SW 1271 (cell line): ENCODE data around the gene NPB.

ENCODE experiments used
- DNase-seq, 2 experiments: peaks; one replicate each; lab custom pipeline; 2025; lab: John Stamatoyannopoulos, UW

Gene NPB

GRCh38 chr17:81869221-81870130 lies 32.6 kb upstream of the NPB start:
- peak in 1 of 2 experiments; percentile 42 for DNase-seq

DNA sequence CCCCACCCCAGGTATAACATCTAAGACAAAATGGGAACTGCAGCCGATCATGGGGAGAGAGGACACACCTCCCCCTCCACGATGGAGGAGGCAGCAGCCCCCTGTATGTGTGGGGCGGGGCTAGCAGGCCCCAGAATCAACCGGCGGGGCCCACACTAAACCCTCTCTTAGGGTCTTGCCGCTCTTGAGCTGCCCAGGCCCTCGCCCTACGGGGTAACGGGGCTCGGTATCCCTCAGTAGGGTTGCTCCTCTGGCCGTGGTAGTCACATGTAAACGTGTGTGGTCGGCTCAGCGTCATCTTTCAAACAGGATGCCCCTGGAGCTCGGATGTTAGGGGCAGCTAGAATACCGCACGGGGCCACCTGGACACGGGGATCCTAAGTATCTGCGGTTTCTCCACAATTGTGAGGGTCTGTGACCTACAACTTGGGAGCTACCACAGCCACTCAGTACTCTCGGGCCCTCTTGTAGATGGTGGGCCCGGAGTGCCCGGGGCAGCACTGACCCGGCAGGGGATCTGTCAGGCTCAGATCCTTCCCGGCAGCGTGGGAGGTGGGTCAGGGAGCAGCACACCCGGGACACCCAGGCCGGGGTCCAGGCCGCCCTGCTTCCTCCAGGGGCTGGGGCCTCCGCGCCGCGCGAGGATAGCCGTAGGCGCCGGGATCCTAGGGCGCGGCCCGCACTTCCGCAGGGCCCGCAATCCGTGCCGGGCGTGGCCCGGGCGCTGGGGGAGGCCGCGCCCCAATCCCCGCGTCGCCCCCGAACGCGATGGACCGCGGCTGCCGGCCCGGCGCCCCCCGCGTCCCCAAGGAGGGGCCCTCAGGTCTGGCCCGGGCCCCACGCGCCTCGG lies 31.7 kb upstream of the NPB start:
- peak in 1 of 2 experiments; percentile 53 for DNase-seq

GRCh38 chr17:81870981-81871386 lies 31.1 kb upstream of the NPB start, which contains the start of gene ARHGDIA:
TSS of gene ARHGDIA (minus strand) at chr17:81871337. CDS start at chr17:81869930, 1,407 bp downstream.
- DNase-seq = no peak

GRCh38 chr17:81871387-81872230 lies 30.4 kb upstream of the NPB start:
- DNase-seq = peak; percentile 46 to 78

GRCh38 chr17:81877569-81877968 lies 24.5 kb upstream of the NPB start:
- no peak for DNase-seq

- no peak for DNase-seq
These were observed 23.7 kb upstream of the NPB start for GRCh38 chr17:81878294-81878693.

DNA sequence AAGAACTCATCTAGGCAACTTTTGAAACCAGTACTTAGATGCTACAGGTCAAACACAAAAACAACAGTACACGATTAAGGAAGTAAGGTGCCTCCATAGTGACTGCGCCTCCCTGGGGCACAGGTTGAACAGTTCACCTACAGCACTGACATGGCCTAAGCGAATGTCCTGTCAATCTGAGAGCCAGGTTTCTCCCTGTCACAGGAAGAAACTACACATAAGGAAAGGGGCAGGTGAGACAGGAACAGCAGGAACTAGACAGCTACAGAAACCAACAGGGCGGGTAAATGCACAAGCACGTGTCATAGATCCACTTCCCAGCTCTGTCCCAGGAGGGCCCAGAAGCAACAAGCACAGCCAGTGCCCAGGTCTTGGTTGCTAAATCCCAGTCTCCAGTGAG lies 22.9 kb upstream of the NPB start:
- no peak for DNase-seq

DNA sequence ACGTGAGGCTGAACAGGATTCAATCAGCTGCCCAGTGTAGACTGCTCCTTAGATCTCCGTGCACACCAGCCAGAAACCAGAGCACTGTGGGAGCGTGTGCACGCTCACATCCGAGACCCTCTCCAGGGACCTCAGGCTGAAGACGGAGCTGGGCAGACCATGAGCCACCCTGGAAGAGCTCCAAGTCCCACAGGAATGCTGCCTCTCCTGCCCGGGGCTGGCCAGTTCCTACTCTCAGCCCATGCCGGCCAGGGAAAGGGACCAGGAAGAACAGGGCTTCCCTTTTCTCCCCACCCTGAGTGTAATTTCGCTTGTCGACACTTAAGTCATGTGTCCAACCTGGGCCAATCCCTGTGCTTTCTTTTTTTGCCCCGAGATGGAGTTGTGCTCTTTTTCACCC lies 17.5 kb upstream of the NPB start:
- no peak for DNase-seq

- no peak for DNase-seq
These were observed 17.1 kb upstream of the NPB start for GRCh38 chr17:81884968-81885367.

DNA sequence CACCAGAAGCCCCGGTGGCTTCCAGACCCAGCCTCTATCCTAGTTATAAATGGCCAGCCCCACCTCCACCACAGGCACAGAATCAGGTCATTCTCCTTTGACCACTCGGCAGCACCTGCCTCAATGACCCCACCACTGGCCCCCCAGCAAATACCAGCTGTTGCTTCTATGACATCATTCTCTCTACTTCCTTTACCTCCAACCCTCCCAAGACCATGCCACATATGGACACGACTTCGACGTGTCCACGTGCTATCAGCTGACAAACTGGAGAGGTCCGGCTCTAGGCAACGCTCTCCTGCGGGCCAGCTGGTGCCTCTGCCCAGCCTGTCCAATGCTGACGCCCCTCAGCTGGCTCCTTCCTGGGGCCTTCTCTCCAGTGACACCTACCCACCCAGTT lies 16.6 kb upstream of the NPB start:
- DNase-seq = no peak

DNA sequence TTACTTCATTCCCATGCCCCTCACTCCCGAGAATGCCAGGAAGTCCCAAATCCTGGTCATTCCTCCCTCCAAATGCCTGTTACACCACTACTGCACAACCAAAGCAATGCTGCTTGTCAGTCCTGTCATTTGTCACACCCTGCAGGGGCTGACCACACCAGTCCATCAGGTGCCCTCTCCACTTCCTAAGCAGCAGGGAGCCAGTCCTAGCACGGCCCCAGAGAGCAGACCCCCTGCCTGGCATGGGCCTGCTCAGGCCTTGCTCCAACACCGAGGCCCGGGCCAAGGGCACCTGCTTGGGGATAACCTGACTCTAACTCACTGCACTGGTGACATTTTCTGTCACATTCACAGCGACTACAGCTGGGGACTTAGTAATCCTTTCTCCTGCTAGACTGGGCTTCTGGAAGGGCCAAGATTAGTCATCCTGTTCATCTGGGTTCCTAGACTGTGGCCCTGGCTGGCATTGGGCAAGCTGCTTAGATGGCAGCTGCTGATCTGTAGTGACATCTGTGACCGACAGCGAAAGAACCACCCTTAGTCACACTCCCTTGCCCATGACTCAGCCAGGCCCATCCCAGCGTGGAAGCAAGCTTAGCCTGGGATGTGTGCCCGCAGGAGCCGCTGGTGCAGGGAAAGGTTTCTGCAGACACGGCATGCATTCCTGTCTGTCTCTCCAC lies 16.0 kb upstream of the NPB start:
- peak; percentile 37 to 41 for DNase-seq

DNA sequence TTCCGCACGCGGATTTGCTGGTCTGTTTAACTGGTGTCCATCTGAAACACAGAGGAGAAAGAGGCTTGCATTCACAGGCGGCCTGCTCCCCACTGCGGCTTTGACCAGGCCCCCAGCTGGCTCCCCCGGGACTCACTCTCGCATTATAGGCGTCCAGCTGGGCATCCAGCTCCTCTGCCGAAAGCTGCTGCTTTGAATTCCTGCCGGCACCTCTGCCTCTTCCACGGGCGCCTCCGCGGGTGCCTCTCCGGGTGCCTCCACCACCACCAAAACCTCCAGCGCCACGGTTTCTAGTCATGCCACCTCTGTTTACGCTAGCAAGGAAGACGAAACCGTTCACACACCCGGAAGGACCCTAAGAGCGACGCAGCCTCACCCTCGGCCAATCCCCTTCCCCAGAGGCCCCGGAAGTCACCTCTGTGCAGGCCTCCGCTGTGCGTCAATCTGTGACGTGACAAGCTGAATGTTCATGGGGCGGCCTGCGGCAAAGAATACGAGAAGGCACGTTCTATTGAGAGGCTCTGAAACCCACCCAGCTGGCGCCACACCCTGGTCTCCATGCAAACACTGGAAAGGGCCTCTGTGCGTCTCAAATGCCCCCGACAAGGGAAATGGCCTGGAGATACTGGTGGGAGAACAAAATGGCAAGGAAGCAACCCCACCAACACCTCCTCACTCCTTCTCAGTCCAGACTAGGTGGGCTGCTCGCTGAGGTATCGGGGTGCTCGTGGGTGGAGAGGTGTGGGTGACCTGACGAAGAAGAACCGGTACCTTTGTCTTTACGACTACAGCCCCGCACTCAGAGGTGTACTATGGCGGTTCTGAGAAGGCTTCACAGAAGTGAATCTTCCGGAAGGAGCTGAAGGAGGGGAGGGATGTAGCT lies 13.7 kb upstream of the NPB start:
- no peak for DNase-seq

DNA sequence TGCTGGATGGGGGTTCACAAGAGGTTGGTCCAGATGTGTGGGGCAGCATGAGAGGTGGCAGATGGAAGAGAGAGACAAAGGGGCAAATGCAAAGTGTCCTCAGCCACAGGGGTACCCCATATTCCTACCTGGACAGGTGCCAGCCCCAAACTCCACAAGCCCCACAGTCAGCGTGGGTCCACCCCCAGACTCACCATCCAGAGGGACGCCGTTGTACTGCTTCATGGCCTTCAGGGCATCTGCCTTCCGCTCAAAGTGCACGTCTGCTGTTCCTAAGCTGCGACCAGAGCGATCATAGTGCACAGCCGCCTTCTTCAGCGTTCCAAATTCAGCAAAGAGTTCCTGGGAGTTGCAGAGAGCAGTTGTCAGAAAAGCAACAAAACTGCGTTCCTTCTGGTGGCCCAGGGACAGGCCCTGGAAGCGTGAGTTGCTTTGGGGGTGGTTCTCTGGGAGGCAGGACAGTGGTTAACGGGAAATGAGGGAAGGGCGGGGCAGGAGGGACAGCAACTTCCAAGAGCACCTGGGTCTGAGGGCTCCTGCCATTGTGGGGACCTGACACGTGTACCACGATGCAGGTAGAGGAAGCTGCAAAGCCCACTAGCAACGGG lies 12.9 kb upstream of the NPB start:
- DNase-seq = no peak

GRCh38 chr17:81889602-81890001 lies 12.4 kb upstream of the NPB start:
- DNase-seq = no peak

DNA sequence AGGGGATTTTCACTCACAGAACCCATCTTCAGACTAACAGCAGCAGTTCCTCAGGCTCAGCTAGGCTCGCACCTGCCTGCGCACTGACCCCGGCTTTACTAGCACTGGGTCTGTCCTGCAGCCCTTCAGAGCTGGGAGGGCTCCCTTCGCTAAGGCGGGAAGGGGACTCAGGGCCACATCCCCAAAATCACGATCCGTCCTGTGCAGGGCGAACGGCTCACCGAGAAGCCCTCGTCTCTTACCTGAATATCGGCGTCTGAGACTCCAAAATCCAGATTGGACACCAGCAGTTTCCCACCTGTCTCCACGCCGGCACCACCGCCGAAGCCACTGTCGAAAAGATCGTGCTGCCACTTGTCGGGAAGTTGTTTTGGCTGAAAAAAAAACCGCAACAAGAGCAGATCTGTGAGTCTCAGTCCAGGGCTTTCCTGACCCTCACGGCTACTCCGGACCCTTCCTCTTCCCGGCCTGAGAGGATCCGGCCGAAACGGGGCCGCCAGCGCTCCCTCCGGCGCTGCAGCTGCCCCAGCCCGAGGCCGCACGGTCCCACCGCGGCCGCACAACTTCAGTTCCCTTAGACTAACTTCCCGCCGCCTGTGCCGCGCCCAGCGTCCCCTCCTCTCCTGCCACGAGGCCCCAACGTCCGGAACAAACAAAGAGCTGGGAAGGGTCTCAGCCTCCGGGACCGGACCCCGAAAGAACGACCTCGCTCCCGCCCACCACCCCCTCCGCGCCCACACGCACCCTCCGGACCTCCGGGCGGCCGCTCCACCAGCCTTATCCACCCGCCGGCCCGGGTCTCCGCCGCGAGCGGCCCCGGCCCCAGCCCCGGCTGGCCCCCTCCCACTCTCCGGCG lies 11.4 kb upstream of the NPB start:
- DNase-seq = no peak

DNA sequence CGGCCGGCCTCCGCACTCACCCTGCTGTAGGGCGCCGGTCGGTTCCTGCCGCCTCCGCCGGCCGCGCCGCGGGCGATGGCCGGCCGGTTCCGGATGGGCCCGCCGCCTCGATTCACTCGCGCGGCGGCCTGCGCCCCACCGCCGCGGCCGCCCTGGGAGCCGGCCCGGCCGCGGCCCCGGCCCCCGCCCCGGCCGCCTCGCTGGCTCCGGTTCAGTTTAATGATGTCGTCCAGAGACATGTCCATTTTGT lies 10.8 kb upstream of the NPB start:
- no peak for DNase-seq

DNA sequence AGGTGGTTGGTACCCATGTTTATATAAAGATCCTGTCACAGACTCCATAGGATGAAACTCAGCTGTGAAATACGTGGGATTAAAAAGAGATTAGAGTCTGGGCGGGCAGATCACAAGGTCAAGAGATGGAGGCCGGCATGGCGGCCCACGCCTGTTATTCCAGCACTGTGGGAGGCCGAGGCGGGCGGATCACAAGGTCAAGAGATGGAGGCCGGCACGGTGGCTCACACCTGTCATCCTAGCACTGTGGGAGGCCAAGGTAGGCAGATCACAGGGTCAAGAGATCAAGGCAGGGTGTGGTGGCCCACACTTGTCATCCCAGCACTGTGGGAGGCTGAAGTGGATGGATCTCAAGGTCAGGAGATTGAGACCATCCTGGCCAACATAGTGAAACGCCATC lies 6.6 kb upstream of the NPB start:
- DNase-seq = no peak

DNA sequence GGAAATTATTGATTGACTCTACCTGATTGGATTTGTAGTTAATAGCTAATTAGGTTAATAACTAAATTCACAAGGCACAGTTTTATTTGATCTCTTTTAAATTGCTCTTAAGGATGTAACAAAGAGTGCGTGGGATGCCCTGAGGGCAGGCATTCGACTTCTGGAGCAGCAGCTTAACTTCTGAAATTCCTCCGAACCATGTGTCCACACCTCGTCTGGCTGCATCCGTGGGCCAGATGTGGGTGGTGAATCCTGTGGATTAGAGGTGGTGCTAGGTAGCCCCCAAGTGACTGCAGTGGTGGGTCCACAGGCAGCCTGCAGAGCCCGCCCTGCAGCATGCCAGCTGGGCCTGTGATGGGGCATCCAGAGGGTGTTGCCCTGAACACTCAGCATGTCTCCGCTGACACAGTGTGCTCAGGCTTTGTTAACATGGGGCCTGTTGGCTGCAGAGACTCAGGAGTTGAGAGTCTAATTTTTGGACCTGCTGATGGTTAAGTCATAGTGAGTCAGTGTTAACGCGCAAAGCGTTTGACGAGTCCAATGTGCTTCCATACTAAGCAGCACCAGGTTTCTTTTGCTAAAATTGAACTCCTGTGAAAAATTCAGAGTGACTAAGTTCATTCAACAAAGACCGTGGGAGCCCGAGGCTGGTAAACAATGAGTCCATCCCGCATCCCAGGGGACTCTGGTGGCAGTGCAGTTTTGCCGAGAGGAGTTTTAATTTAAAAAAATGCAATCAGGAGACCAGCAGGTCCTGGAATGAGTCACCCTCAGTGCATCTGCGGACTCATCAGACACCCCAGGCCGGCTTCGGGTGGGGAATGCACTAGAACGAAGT lies 3.8 kb upstream of the NPB start:
- DNase-seq = no peak
